Thymus (tissue), 11 donors: ENCODE data around the gene ANGPTL4. TPM values are rescaled to one million over a fixed set of nuclear protein-coding genes. Genes with fewer than 3 reads are reported as not detected.
"Not testable (repeated sequence)": the region's sequence is repeated elsewhere in the genome, so short reads cannot be mapped to it uniquely, and the experiment has no call there.

Source experiments
- DNase-seq, 9 donors: peaks; one replicate each; pipeline ENCODE4 v3.0.0-alpha.2; 2013; ENCODE audit warnings: low spot score in 9 of 9, low read depth in 6 of 9, missing footprints in 1 of 9
- H3K27ac ChIP-seq, 2 donors: one replicate each; pipeline ENCODE4 v1.5.1; 2013; ENCODE audit warnings: control low read depth in 1 of 2, low read depth in 1 of 2, low read length in 1 of 2, mild to moderate bottlenecking in 1 of 2, moderate library complexity in 1 of 2
- H3K27me3 ChIP-seq, 2 donors: one replicate each; pipeline ENCODE4 v1.5.1; 2013; ENCODE audit warnings: low read length in 1 of 2; ENCODE audit not compliant: control insufficient read depth in 2 of 2, insufficient read depth in 1 of 2
- H3K36me3 ChIP-seq, 2 donors: one replicate each; pipeline ENCODE4 v1.5.1; 2013; ENCODE audit warnings: low read length in 1 of 2, mild to moderate bottlenecking in 1 of 2, moderate library complexity in 1 of 2; ENCODE audit not compliant: control insufficient read depth in 2 of 2, insufficient read depth in 2 of 2
- H3K4me1 ChIP-seq, 2 donors: one replicate each; pipeline ENCODE4 v1.5.1; 2013; ENCODE audit warnings: low read length in 2 of 2; ENCODE audit not compliant: control insufficient read depth in 2 of 2, insufficient read depth in 2 of 2
- H3K4me3 ChIP-seq, 2 donors: one replicate each; pipeline ENCODE4 v1.5.1; 2013; ENCODE audit warnings: low read length in 2 of 2, control low read depth in 1 of 2, mild to moderate bottlenecking in 1 of 2
- H3K9me3 ChIP-seq, 2 donors: one replicate each; pipeline ENCODE4 v1.5.1; 2013; ENCODE audit warnings: low read length in 1 of 2, mild to moderate bottlenecking in 1 of 2; ENCODE audit not compliant: control insufficient read depth in 2 of 2, insufficient read depth in 1 of 2
- WGBS: extraction: QIAGEN DNeasy Blood & Tissue Kit; methylation state at CpG from one replicate; pipeline ENCODE4 v1.1.7; 2013; 5-methylcytosine and 5-hydroxymethylcytosine counted together
- polyA plus RNA-seq: library from polyadenylated mRNA; stranded (reverse); fragments of 200-250 nt; gene quantifications from one replicate; pipeline ENCODE4 v1.2.3, GENCODE V29; 2013
- total RNA-seq: library from RNA; stranded (reverse); fragments of 120-200 nt; gene quantifications from one replicate; pipeline ENCODE4 v1.2.4, GENCODE V29; 2013
- donor health status: healthy.

The ANGPTL4 gene
- total and polyA plus RNA-seq, 2 donors = 0.42 to 14.4 TPM

- not testable (repeated sequence) for H3K4me1 ChIP-seq, H3K36me3 ChIP-seq, H3K4me3 ChIP-seq, H3K27ac ChIP-seq, DNase-seq, H3K9me3 ChIP-seq, H3K27me3 ChIP-seq
- WGBS = 93% methylated on average over 3 of the region's 3 CpGs
Measured at GRCh38 chr19:8385566-8385965, 21.6 kb downstream of the ANGPTL4 start.

- DNase-seq, H3K27ac ChIP-seq, H3K9me3 ChIP-seq, H3K27me3 ChIP-seq, H3K4me3 ChIP-seq, H3K36me3 ChIP-seq: not testable (repeated sequence)
- 86% methylated on average over 9 of the region's 9 CpGs for WGBS
- H3K4me1 ChIP-seq = peaks cover 0 to 11% of the 10 kb centered on the region in 2 donors
Measured at GRCh38 chr19:8386419-8386818, 22.5 kb downstream of the ANGPTL4 start.

GRCh38 chr19:8386990-8387389 is 23.0 kb downstream of the ANGPTL4 start:
- H3K36me3 ChIP-seq = peaks cover 0 to 5% of the 10 kb centered on the region in 2 donors
- no peaks in the 10 kb centered on the region for H3K27me3 ChIP-seq
- no peak overlapping the region for H3K27ac ChIP-seq
- H3K4me1 ChIP-seq = peaks cover under 1 to 17% of the 10 kb centered on the region in 2 donors
- WGBS = 89% methylated on average over 4 of the region's 4 CpGs
- DNase-seq = no peak
- H3K4me3 ChIP-seq = no peak overlapping the region
- peaks cover 0 to 5% of the 10 kb centered on the region in 2 donors for H3K9me3 ChIP-seq

- Histone ChIP-seq H3K4me3 (no peak overlapping the region), H3K4me1 (peaks cover 6 to 20% of the 10 kb centered on the region in 2 donors), H3K9me3 (peaks cover 0 to 5% of the 10 kb centered on the region in 2 donors), H3K27ac (no peak overlapping the region), H3K27me3 (no peaks in the 10 kb centered on the region), H3K36me3 (peaks cover 0 to 8% of the 10 kb centered on the region in 2 donors)
- 97% methylated on average over 16 of the region's 16 CpGs for WGBS
- no peak for DNase-seq
Measured at GRCh38 chr19:8387688-8388611, 24.0 kb downstream of the ANGPTL4 start.

GRCh38 chr19:8388612-8388958 is 24.6 kb downstream of the ANGPTL4 start:
- no peaks in the 10 kb centered on the region for H3K27me3 ChIP-seq
- no peak overlapping the region for H3K4me3 ChIP-seq
- H3K4me1 ChIP-seq = peaks cover 6 to 20% of the 10 kb centered on the region in 2 donors
- no peak for DNase-seq
- 66% methylated on average over 2 of the region's 2 CpGs for WGBS
- H3K36me3 ChIP-seq = peaks cover 0 to 9% of the 10 kb centered on the region in 2 donors
- no peak overlapping the region for H3K27ac ChIP-seq
- peaks cover 0 to 5% of the 10 kb centered on the region in 2 donors for H3K9me3 ChIP-seq

GRCh38 chr19:8389891-8390616 is 26.1 kb downstream of the ANGPTL4 start, which contains the start of gene RAB11B:
Gene RAB11B (plus strand): TSS chr19:8390360. CDS start chr19:8390417, 57 bp downstream.
- Histone ChIP-seq H3K27me3 (no peaks in the 10 kb centered on the region), H3K4me3 (peak within 1 kb of the TSS; percentile 82 to 86), H3K9me3 (peaks cover 0 to 5% of the 10 kb centered on the region in 2 donors), H3K27ac (peak within 1 kb of the TSS; percentile 93 to 98), H3K4me1 (peaks cover 6 to 20% of the 10 kb centered on the region in 2 donors), H3K36me3 (peaks cover 0 to 13% of the 10 kb centered on the region in 2 donors)
- peak; percentile 97 to 100 (median 99) for DNase-seq
- WGBS = under 1% methylated on average over 70 of the region's 70 CpGs

- peak; percentile 57 to 92 (median 84) for DNase-seq
- H3K4me1 ChIP-seq = peaks cover 6 to 20% of the 10 kb centered on the region in 2 donors
- 1% methylated on average over 28 of the region's 28 CpGs for WGBS
Measured at GRCh38 chr19:8390617-8390981, 26.6 kb downstream of the ANGPTL4 start.

GRCh38 chr19:8391198-8392016 is 27.5 kb downstream of the ANGPTL4 start:
- Histone ChIP-seq H3K27me3 (no peaks in the 10 kb centered on the region), H3K36me3 (peaks cover 0 to 13% of the 10 kb centered on the region in 2 donors), H3K9me3 (peaks cover 0 to 5% of the 10 kb centered on the region in 2 donors), H3K4me3 (peak overlapping the region; percentile 82 to 86), H3K27ac (peak overlapping the region in 1 of 2 donors; percentile 57), H3K4me1 (peaks cover 6 to 21% of the 10 kb centered on the region in 2 donors)
- WGBS = 76% methylated on average over 23 of the region's 23 CpGs
- no peak for DNase-seq

More at GRCh38 chr19:8390617-8390981, 26.6 kb downstream of the ANGPTL4 start:
- Histone ChIP-seq H3K4me3 (peak overlapping the region; percentile 82 to 86), H3K36me3 (peaks cover 0 to 13% of the 10 kb centered on the region in 2 donors), H3K9me3 (peaks cover 0 to 5% of the 10 kb centered on the region in 2 donors), H3K27ac (peak overlapping the region; percentile 93 to 98), H3K27me3 (no peaks in the 10 kb centered on the region)
